SK-N-SH (cell line): Measurements from ENCODE around the gene INPP5B. TPM values are rescaled to one million over a fixed set of nuclear protein-coding genes. Genes with fewer than 3 reads are reported as not detected.

Experiments used
- CTCF ChIA-PET: fragments of 300-600, 350-600 bp; formaldehyde crosslinking; extraction: SDS; loops from one replicate; lab custom pipeline; 2021; lab: Yijun Ruan, JAX
- POLR2A ChIA-PET: fragments of 350-600 bp; sonication (Branson Sonifier 250); formaldehyde crosslinking; extraction: SDS; loops from one replicate; lab custom pipeline; 2020; ENCODE audit warnings: antibody characterized with exemption, inconsistent platforms; lab: Yijun Ruan, JAX
- DNase-seq: peaks from one replicate; pipeline ENCODE4 v3.0.0; 2012
- H2AFZ ChIP-seq: fragments of 200-600 bp; sonication (generic); 2 replicates; pipeline ENCODE4 v1.8.1; 2016; ENCODE audit warnings: antibody characterized with exemption, mild to moderate bottlenecking, low read depth
- H3F3A ChIP-seq: fragments of 200-600 bp; sonication (generic); replicated peaks from 2 replicates; pipeline ENCODE3; 2016; ENCODE audit warnings: antibody characterized with exemption, mild to moderate bottlenecking; ENCODE audit not compliant: insufficient read depth
- H3K27ac ChIP-seq, 2 experiments: fragments of 200-500 bp in 1 of 2; fragments of 200-600 bp in 1 of 2; sonication (Bioruptor generic) in 1 of 2; sonication (generic), shearing (Covaris generic) in 1 of 2; 2 replicates each; pipeline versions ENCODE4 v1.5.1 to v1.6.1; 2014 to 2016; ENCODE audit warnings: low read depth in 2 of 2, inconsistent platforms in 1 of 2, low read length in 1 of 2, mild to moderate bottlenecking in 1 of 2, mixed read lengths in 1 of 2
- H3K27me3 ChIP-seq: fragments of 200-600 bp; sonication (generic), shearing (Covaris generic); 2 replicates; pipeline ENCODE4 v1.6.1; 2016; ENCODE audit warnings: mixed run types; ENCODE audit not compliant: insufficient read depth
- H3K36me3 ChIP-seq, 2 experiments: fragments of 200-500 bp in 1 of 2; fragments of 200-600 bp in 1 of 2; sonication (Bioruptor generic) in 1 of 2; sonication (generic) in 1 of 2; replicated peaks in 1 of 2; 2 replicates each; pipeline versions ENCODE3 to v1.5.1; 2014 to 2016; ENCODE audit warnings: low read length in 1 of 2, mild to moderate bottlenecking in 1 of 2; ENCODE audit not compliant: insufficient read depth in 2 of 2, control insufficient read depth in 1 of 2
- H3K4me1 ChIP-seq, 2 experiments: fragments of 200-500 bp in 1 of 2; fragments of 200-600 bp in 1 of 2; sonication (Bioruptor generic) in 1 of 2; sonication (generic), shearing (Covaris generic) in 1 of 2; 2 replicates each; pipeline versions ENCODE4 v1.5.1 to v1.6.1; 2014 to 2016; ENCODE audit warnings: low read depth in 1 of 2, low read length in 1 of 2, mixed run types in 1 of 2; ENCODE audit not compliant: insufficient read depth in 2 of 2, control insufficient read depth in 1 of 2
- H3K4me2 ChIP-seq: fragments of 200-600 bp; sonication (generic), shearing (Covaris generic); 2 replicates; pipeline ENCODE4 v1.6.1; 2017; ENCODE audit warnings: mixed run types
- H3K4me3 ChIP-seq, 2 experiments: fragments of 200-500 bp in 1 of 2; fragments of 200-600 bp in 1 of 2; sonication (Bioruptor generic) in 1 of 2; sonication (generic), shearing (Covaris generic) in 1 of 2; 2 replicates each; pipeline versions ENCODE4 v1.5.1 to v1.8.1; 2014 to 2016; ENCODE audit warnings: low read depth in 2 of 2, inconsistent platforms in 1 of 2, low read length in 1 of 2, mild to moderate bottlenecking in 1 of 2, mixed read lengths in 1 of 2, moderate library complexity in 1 of 2
- H3K79me2 ChIP-seq: fragments of 200-600 bp; sonication (generic); 2 replicates; pipeline ENCODE4 v1.8.1; 2017; ENCODE audit warnings: mild to moderate bottlenecking; ENCODE audit not compliant: insufficient read depth
- H3K9ac ChIP-seq: fragments of 200-600 bp; sonication (generic); 2 replicates; pipeline ENCODE4 v1.6.1; 2017; ENCODE audit warnings: mixed run types
- H3K9me2 ChIP-seq: fragments of 200-600 bp; sonication (generic); 2 replicates; pipeline ENCODE4 v1.6.1; 2017; ENCODE audit warnings: mixed run types
- H3K9me3 ChIP-seq: fragments of 200-600 bp; sonication (generic); 2 replicates; pipeline ENCODE4 v1.6.1; 2017; ENCODE audit warnings: mixed run types, mild to moderate bottlenecking, moderate library complexity
- H4K20me1 ChIP-seq: fragments of 200-600 bp; sonication (generic); 2 replicates; pipeline ENCODE4 v1.6.1; 2017; ENCODE audit warnings: mild to moderate bottlenecking, mixed run types; ENCODE audit not compliant: insufficient read depth
- EZH2phosphoT487 ChIP-seq: fragments of 200-600 bp; sonication (generic); IDR thresholded peaks from 2 replicates; pipeline ENCODE4 v1.6.1; 2017; ENCODE audit warnings: low read depth, mixed run types, mild to moderate bottlenecking, antibody characterized with exemption, moderate library complexity, borderline replicate concordance
- FOSL2 ChIP-seq: IDR thresholded peaks from 2 replicates; pipeline ENCODE4 v1.4.0; 2012; ENCODE audit warnings: low read depth, mild to moderate bottlenecking, moderate library complexity, borderline replicate concordance
- JUND ChIP-seq: IDR thresholded peaks from 2 replicates; pipeline ENCODE4 v1.4.0; 2012
- RFX5 ChIP-seq: IDR thresholded peaks from 2 replicates; pipeline ENCODE4 v1.6.1; 2012; ENCODE audit warnings: mild to moderate bottlenecking, improper control_type of control experiment, low read length
- SIN3A ChIP-seq: IDR thresholded peaks from 2 replicates; pipeline ENCODE4 v1.6.1; 2012; ENCODE audit warnings: low read depth, mild to moderate bottlenecking, low read length, moderate library complexity, borderline replicate concordance
- SMC3 ChIP-seq: IDR thresholded peaks from 2 replicates; pipeline ENCODE4 v1.6.1; 2012; ENCODE audit warnings: low read depth, low read length, improper control_type of control experiment
- TCF12 ChIP-seq: IDR thresholded peaks from 2 replicates; pipeline ENCODE4 v1.4.0; 2012
- TEAD4 ChIP-seq: IDR thresholded peaks from 2 replicates; pipeline ENCODE4 v1.4.0; 2012; ENCODE audit warnings: mild to moderate bottlenecking, borderline replicate concordance; ENCODE audit not compliant: insufficient read depth
- WGBS: methylation state at CpG from one replicate; pipeline ENCODE4 v1.1.6; 2017; ENCODE audit warnings: low lambda C conversion rate; 5-methylcytosine and 5-hydroxymethylcytosine counted together
- polyA plus RNA-seq, 3 experiments: library from polyadenylated mRNA; depleted of rRNA; stranded (reverse); fragments of >200 nt; gene quantifications; 2 replicates each; pipeline ENCODE4 v1.2.3, GENCODE V29; 2012
- TF ChIP-seq, protein P1 (sequence below): IDR thresholded peaks from 2 replicates; pipeline ENCODE4 v1.4.0; 2012; ENCODE audit warnings: low read depth, borderline replicate concordance
- TF ChIP-seq, protein P2 (sequence below): IDR thresholded peaks from 2 replicates; pipeline ENCODE4 v1.4.0; 2012; ENCODE audit warnings: low read depth, borderline replicate concordance
- TF ChIP-seq, protein P3 (sequence below): fragments of 150-350 bp; IDR thresholded peaks from 2 replicates; pipeline ENCODE4 v1.6.1; 2016; ENCODE audit warnings: mild to moderate bottlenecking, low read depth, low read length
- TF ChIP-seq, protein P4 (sequence below): fragments of 150-350 bp; IDR thresholded peaks from 2 replicates; pipeline ENCODE4 v1.6.1; 2017; ENCODE audit warnings: antibody characterized with exemption, low read length, low read depth, borderline replicate concordance

The INPP5B gene
- polyA plus RNA-seq, 1 of the 3 experiments (the other 2 are of a cell fraction), result 10.5 TPM

DNA sequence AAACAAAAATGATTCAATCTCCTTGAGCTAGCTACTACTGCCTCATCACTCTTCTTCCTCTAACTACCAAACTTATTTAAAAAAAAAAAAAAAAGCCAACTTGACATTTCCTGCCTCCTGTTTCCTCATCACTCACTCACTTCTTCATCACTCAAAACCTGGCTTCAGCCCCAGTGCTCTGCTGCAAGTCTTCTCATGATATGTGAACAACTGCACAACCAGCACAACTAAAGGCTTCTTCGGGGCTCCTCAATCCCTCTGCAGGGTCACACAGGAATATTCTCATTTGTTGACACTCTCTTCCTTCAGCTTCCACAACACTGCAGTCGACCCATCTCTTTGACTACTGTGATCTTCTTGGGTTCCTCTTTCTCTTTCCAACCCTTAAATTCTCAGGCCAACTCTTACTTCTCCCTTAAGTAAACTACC is 95.1 kb downstream of the INPP5B start:
- H3K79me2 ChIP-seq, result peaks cover 100% of the 10 kb centered on the region
- H2AFZ ChIP-seq, result no peak overlapping the region
- TF ChIP-seq, protein P1, sequence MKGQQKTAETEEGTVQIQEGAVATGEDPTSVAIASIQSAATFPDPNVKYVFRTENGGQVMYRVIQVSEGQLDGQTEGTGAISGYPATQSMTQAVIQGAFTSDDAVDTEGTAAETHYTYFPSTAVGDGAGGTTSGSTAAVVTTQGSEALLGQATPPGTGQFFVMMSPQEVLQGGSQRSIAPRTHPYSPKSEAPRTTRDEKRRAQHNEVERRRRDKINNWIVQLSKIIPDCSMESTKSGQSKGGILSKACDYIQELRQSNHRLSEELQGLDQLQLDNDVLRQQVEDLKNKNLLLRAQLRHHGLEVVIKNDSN, result no peak
- TF ChIP-seq FOSL2, result no peak
- H3K4me1 ChIP-seq, result peaks cover 0 to 5% of the 10 kb centered on the region in 2 experiments; a peak in 2 of 4 replicates
- H3K27me3 ChIP-seq, result no peaks in the 10 kb centered on the region
- H4K20me1 ChIP-seq, result peaks cover 67% of the 10 kb centered on the region
- H3K9me3 ChIP-seq, result no peaks in the 10 kb centered on the region
- H3K9me2 ChIP-seq, result no peaks in the 10 kb centered on the region
- no peak for DNase-seq
- 77% methylated on average over 2 of the region's 2 CpGs for WGBS
- ChIA-PET POLR2A (no interaction called here), CTCF (interaction anchor here (1.0 to 3.5 kb wide), 3 partner anchors 7 to 40 kb away, joined by 4 to 26 read pairs (median 5); partner anchors contain the start of gene MTF1)
- H3K9ac ChIP-seq, result no peak overlapping the region
- H3K4me2 ChIP-seq, result no peak overlapping the region
- no peak overlapping the region for H3K27ac ChIP-seq
- no peak overlapping the region for H3K4me3 ChIP-seq
- H3F3A ChIP-seq, result peaks cover 3% of the 10 kb centered on the region
- peaks cover 28 to 43% of the 10 kb centered on the region in 2 experiments for H3K36me3 ChIP-seq

DNA sequence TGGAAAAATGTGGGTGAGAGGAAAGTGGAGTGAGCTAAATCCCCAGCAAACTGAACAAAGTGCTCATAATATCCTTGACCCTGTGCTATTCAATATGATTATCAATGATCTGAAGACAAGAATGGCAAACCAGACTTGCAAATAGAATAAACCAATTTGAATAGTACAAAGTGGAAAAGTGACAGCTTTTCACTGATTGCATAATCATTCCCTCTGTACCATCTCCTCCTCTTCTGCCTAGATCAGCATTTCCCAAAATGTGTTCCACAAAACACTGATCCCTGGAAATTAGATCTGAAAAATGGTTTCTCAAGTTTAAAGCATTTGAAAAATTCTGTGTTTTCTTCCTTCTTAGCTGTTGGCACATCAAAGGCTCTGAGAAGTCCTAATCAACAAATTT is 95.6 kb downstream of the INPP5B start:
- ChIA-PET POLR2A (interaction anchor here (1.1 kb wide), 1 partner anchor 8 kb away, joined by 5 read pairs; the partner anchor contains the start of gene MTF1), CTCF (interaction anchor here (0.7 to 3.5 kb wide), 6 partner anchors 8 to 39 kb away, joined by 3 to 26 read pairs (median 4); partner anchors contain the start of gene MTF1)
- Histone ChIP-seq H3K9me3 (no peaks in the 10 kb centered on the region), H3K4me2 (no peak overlapping the region), H3K4me1 (peaks cover 0 to 5% of the 10 kb centered on the region in 2 experiments; a peak in 2 of 4 replicates), H3F3A (peaks cover 3% of the 10 kb centered on the region), H3K27ac (no peak overlapping the region), H3K9me2 (no peaks in the 10 kb centered on the region), H3K36me3 (peaks cover 28 to 39% of the 10 kb centered on the region in 2 experiments), H2AFZ (no peak overlapping the region), H3K9ac (no peak overlapping the region), H3K27me3 (no peaks in the 10 kb centered on the region), H3K79me2 (peaks cover 100% of the 10 kb centered on the region), H3K4me3 (no peak overlapping the region), H4K20me1 (peaks cover 67% of the 10 kb centered on the region)
- DNase-seq, result no peak
- TF ChIP-seq, protein P2, sequence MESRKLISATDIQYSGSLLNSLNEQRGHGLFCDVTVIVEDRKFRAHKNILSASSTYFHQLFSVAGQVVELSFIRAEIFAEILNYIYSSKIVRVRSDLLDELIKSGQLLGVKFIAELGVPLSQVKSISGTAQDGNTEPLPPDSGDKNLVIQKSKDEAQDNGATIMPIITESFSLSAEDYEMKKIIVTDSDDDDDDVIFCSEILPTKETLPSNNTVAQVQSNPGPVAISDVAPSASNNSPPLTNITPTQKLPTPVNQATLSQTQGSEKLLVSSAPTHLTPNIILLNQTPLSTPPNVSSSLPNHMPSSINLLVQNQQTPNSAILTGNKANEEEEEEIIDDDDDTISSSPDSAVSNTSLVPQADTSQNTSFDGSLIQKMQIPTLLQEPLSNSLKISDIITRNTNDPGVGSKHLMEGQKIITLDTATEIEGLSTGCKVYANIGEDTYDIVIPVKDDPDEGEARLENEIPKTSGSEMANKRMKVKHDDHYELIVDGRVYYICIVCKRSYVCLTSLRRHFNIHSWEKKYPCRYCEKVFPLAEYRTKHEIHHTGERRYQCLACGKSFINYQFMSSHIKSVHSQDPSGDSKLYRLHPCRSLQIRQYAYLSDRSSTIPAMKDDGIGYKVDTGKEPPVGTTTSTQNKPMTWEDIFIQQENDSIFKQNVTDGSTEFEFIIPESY, result no peak
- no peak for TF ChIP-seq TCF12

DNA sequence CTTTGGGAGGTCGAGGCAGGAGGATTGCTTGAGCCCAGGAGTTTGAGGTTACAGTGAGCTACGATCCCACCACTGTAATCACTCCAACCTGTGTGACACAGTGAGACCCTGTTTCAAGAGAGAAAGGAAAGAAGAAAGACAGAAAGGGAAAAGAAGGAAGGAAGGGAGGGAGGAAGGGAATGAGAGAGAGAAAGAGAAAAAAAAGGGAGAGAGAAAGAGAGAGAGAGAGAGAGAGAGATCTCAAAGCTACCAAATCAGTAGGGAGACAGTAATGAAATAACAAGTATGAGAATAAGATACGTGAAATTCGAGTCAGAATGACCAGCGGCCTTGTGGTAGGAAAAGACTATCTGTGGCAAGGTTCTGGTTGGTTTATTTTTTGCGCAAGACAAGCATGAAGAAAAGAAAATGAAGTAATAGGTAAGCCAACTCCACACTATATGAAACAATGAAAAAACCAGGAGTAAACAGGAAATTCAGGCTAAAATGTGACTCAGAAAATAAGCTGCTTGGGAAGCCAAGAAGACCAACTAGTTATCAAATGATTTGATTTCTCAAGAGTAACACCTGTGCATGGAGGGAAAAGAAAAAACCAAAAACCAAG is 96.4 kb downstream of the INPP5B start:
- POLR2A ChIA-PET, result interaction anchor here (1.1 kb wide), 1 partner anchor 9 kb away, joined by 5 read pairs; the partner anchor contains the start of gene MTF1
- CTCF ChIA-PET, result interaction anchor here (0.7 to 3.5 kb wide), 9 partner anchors 9 to 1504 kb away, joined by 3 to 26 read pairs (median 4); partner anchors contain the start of gene MTF1
- no peak for TF ChIP-seq TCF12
- TF ChIP-seq, protein P3, sequence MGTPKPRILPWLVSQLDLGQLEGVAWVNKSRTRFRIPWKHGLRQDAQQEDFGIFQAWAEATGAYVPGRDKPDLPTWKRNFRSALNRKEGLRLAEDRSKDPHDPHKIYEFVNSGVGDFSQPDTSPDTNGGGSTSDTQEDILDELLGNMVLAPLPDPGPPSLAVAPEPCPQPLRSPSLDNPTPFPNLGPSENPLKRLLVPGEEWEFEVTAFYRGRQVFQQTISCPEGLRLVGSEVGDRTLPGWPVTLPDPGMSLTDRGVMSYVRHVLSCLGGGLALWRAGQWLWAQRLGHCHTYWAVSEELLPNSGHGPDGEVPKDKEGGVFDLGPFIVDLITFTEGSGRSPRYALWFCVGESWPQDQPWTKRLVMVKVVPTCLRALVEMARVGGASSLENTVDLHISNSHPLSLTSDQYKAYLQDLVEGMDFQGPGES, result no peak
- TF ChIP-seq RFX5, result no peak
- no peak for TF ChIP-seq SMC3
- TF ChIP-seq, protein P1, result no peak
- TF ChIP-seq EZH2phosphoT487, result no peak
- TF ChIP-seq JUND, result no peak
- TF ChIP-seq SIN3A, result no peak
- TF ChIP-seq, protein P4, sequence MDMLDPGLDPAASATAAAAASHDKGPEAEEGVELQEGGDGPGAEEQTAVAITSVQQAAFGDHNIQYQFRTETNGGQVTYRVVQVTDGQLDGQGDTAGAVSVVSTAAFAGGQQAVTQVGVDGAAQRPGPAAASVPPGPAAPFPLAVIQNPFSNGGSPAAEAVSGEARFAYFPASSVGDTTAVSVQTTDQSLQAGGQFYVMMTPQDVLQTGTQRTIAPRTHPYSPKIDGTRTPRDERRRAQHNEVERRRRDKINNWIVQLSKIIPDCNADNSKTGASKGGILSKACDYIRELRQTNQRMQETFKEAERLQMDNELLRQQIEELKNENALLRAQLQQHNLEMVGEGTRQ, result no peak
- TF ChIP-seq TEAD4, result no peak

More for the DNA sequence above, 96.4 kb downstream of the INPP5B start:
- H3K4me3 ChIP-seq, result no peak overlapping the region
- 91% methylated on average over 6 of the region's 6 CpGs for WGBS
- H3K9me3 ChIP-seq, result no peaks in the 10 kb centered on the region
- no peak for DNase-seq
- no peak overlapping the region for H3K4me2 ChIP-seq
- H2AFZ ChIP-seq, result no peak overlapping the region
- peaks cover 99% of the 10 kb centered on the region for H3K79me2 ChIP-seq
- peaks cover 65% of the 10 kb centered on the region for H4K20me1 ChIP-seq
- H3K27ac ChIP-seq, result no peak overlapping the region
- peaks cover 0 to 5% of the 10 kb centered on the region in 2 experiments; a peak in 2 of 4 replicates for H3K4me1 ChIP-seq
- no peaks in the 10 kb centered on the region for H3K9me2 ChIP-seq
- no peaks in the 10 kb centered on the region for H3K27me3 ChIP-seq
- peaks cover 3% of the 10 kb centered on the region for H3F3A ChIP-seq
- H3K36me3 ChIP-seq, result peaks cover 28 to 44% of the 10 kb centered on the region in 2 experiments
- H3K9ac ChIP-seq, result no peak overlapping the region
